Fibroblast of gingiva (primary cell): Measurements from ENCODE around the gene CAMTA1.

Experiments used
- DNase-seq: peaks from one replicate; pipeline ENCODE4 v3.0.0-alpha.2; 2011; ENCODE audit warnings: low read depth

CAMTA1 gene

GRCh38 chr1:7535016-7535415 is 749.8 kb downstream of the CAMTA1 start:
- no peak for DNase-seq

- no peak for DNase-seq
Observed at GRCh38 chr1:7535934-7536878, 751.0 kb downstream of the CAMTA1 start.

GRCh38 chr1:7536891-7537591 is 751.8 kb downstream of the CAMTA1 start:
- no peak for DNase-seq

- DNase-seq = no peak
Observed at GRCh38 chr1:7538033-7538432, 752.8 kb downstream of the CAMTA1 start.

- no peak for DNase-seq
Observed at GRCh38 chr1:7538849-7539768, 753.9 kb downstream of the CAMTA1 start.

- DNase-seq = no peak
Observed at GRCh38 chr1:7539769-7540175, 754.5 kb downstream of the CAMTA1 start.

- DNase-seq = no peak
Observed at GRCh38 chr1:7540816-7541215, 755.6 kb downstream of the CAMTA1 start.

GRCh38 chr1:7541629-7542028 is 756.4 kb downstream of the CAMTA1 start:
- DNase-seq = no peak

GRCh38 chr1:7543718-7544090 is 758.5 kb downstream of the CAMTA1 start:
- DNase-seq = no peak

GRCh38 chr1:7549277-7550161 is 764.3 kb downstream of the CAMTA1 start:
- peak; percentile 27 for DNase-seq

- no peak for DNase-seq
Observed at GRCh38 chr1:7550261-7550865, 765.1 kb downstream of the CAMTA1 start.

- DNase-seq = no peak
Observed at GRCh38 chr1:7550981-7551380, 765.7 kb downstream of the CAMTA1 start.

GRCh38 chr1:7551442-7551841 is 766.2 kb downstream of the CAMTA1 start:
- DNase-seq = no peak

- DNase-seq = no peak
Observed at GRCh38 chr1:7552402-7552801, 767.1 kb downstream of the CAMTA1 start.

- DNase-seq = no peak
Observed at GRCh38 chr1:7553042-7553690, 767.9 kb downstream of the CAMTA1 start.

- no peak for DNase-seq
Observed at GRCh38 chr1:7554385-7555235, 769.4 kb downstream of the CAMTA1 start.

- no peak for DNase-seq
Observed at GRCh38 chr1:7555391-7556185, 770.3 kb downstream of the CAMTA1 start.

GRCh38 chr1:7557301-7557891 is 772.1 kb downstream of the CAMTA1 start:
- DNase-seq = no peak
